CD14-positive monocyte (primary cell): Measurements from ENCODE around the gene KREMEN1. TPM values are rescaled to one million over a fixed set of nuclear protein-coding genes. Genes with fewer than 3 reads are reported as not detected.

Experiments
- DNase-seq, 3 donors: peaks; one replicate each; pipeline ENCODE4 v3.0.0-alpha.2; 2011 to 2022
- H2AFZ ChIP-seq: 2 replicates; pipeline ENCODE4 v1.6.0; 2012; ENCODE audit warnings: mild to moderate bottlenecking, low read depth, low read length, inconsistent platforms; ENCODE audit not compliant: insufficient read depth, poor library complexity, severe bottlenecking
- H3K27ac ChIP-seq, 2 donors: 1 replicate in 1 of 2; 2 replicates in 1 of 2; pipeline ENCODE4 v1.5.1; 2012 to 2013; ENCODE audit warnings: low read length in 2 of 2, control low read depth in 1 of 2, inconsistent platforms in 1 of 2, low read depth in 1 of 2, mild to moderate bottlenecking in 1 of 2
- H3K27me3 ChIP-seq, 2 donors: one replicate each; pipeline versions ENCODE4 v1.6.0 to v1.6.1; 2011 to 2013; ENCODE audit warnings: low read length in 2 of 2; ENCODE audit not compliant: control insufficient read depth in 2 of 2, insufficient read depth in 2 of 2
- H3K36me3 ChIP-seq, 2 donors: replicated peaks in 1 of 2; 1 replicate in 1 of 2; 2 replicates in 1 of 2; pipeline versions ENCODE4 v1.5.1 to v1.6.1; 2012 to 2013; ENCODE audit warnings: low read length in 2 of 2, control low read depth in 1 of 2, inconsistent platforms in 1 of 2, mild to moderate bottlenecking in 1 of 2; ENCODE audit not compliant: insufficient read depth in 2 of 2, control insufficient read depth in 1 of 2
- H3K4me1 ChIP-seq, 2 donors: 1 replicate in 1 of 2; 2 replicates in 1 of 2; pipeline versions ENCODE4 v1.5.1 to v1.6.1; 2012 to 2013; ENCODE audit warnings: low read length in 2 of 2, control low read depth in 1 of 2, inconsistent platforms in 1 of 2, mild to moderate bottlenecking in 1 of 2, moderate library complexity in 1 of 2; ENCODE audit not compliant: insufficient read depth in 2 of 2, control insufficient read depth in 1 of 2
- H3K4me2 ChIP-seq: replicated peaks from 2 replicates; pipeline ENCODE3; 2012; ENCODE audit warnings: low read length, moderate library complexity, mild to moderate bottlenecking; ENCODE audit not compliant: poor library complexity, severe bottlenecking; ENCODE audit errors: extremely low read depth
- H3K4me3 ChIP-seq, 3 experiments: fragments of 200-600 bp in 1 of 3; sonication (generic) in 1 of 3; replicated peaks in 1 of 3; 1 replicate in 2 of 3; 2 replicates in 1 of 3; pipeline ENCODE4 v1.5.1; 2011 to 2013; ENCODE audit warnings: low read length in 3 of 3, mild to moderate bottlenecking in 3 of 3, control low read depth in 2 of 3, low read depth in 2 of 3, inconsistent platforms in 1 of 3, moderate library complexity in 1 of 3
- H3K79me2 ChIP-seq: 2 replicates; pipeline ENCODE4 v1.6.0; 2012; ENCODE audit warnings: mild to moderate bottlenecking, control low read depth, inconsistent platforms, low read length, moderate library complexity; ENCODE audit not compliant: insufficient read depth
- H3K9ac ChIP-seq: 2 replicates; pipeline ENCODE4 v1.6.0; 2017; ENCODE audit warnings: low read length, mild to moderate bottlenecking; ENCODE audit not compliant: insufficient read depth, poor library complexity, severe bottlenecking
- H3K9me3 ChIP-seq, 2 donors: replicated peaks in 1 of 2; 1 replicate in 1 of 2; 2 replicates in 1 of 2; pipeline versions ENCODE4 v1.5.1 to v1.6.1; 2012 to 2013; ENCODE audit warnings: low read length in 2 of 2, control low read depth in 1 of 2; ENCODE audit not compliant: control insufficient read depth in 1 of 2, insufficient read depth in 1 of 2
- H4K20me1 ChIP-seq: 2 replicates; pipeline ENCODE4 v1.6.0; 2012; ENCODE audit warnings: mild to moderate bottlenecking, low read length, control low read depth, moderate library complexity; ENCODE audit not compliant: insufficient read depth
- H3K27ac Mint-ChIP-seq, 7 donors: one replicate each; pipeline ENCODE4 v1.8.0; 2020; ENCODE audit warnings: mild to moderate bottlenecking in 7 of 7, mixed read lengths in 7 of 7, moderate library complexity in 6 of 7, inconsistent platforms in 2 of 7
- H3K27me3 Mint-ChIP-seq, 3 donors: one replicate each; pipeline ENCODE4 v1.8.0; 2021 to 2022; ENCODE audit warnings: low read depth in 3 of 3, mild to moderate bottlenecking in 3 of 3, mixed read lengths in 3 of 3, moderate library complexity in 3 of 3, inconsistent platforms in 1 of 3
- H3K36me3 Mint-ChIP-seq, 2 donors: one replicate each; pipeline ENCODE4 v1.8.0; 2020; ENCODE audit warnings: mixed read lengths in 2 of 2, inconsistent platforms in 1 of 2, mild to moderate bottlenecking in 1 of 2
- H3K4me1 Mint-ChIP-seq: one replicate; pipeline ENCODE4 v1.8.0; 2020; ENCODE audit warnings: mild to moderate bottlenecking, mixed read lengths
- H3K4me3 Mint-ChIP-seq, 2 donors: one replicate each; pipeline ENCODE4 v1.8.0; 2020; ENCODE audit warnings: mild to moderate bottlenecking in 2 of 2, mixed read lengths in 2 of 2, moderate library complexity in 1 of 2
- H3K9me3 Mint-ChIP-seq, 7 donors: one replicate each; pipeline ENCODE4 v1.8.0; 2020 to 2022; ENCODE audit warnings: mixed read lengths in 7 of 7, mild to moderate bottlenecking in 6 of 7, moderate library complexity in 6 of 7, inconsistent platforms in 2 of 7
- WGBS: methylation state at CpG from one replicate; pipeline ENCODE4 v1.1.5; 2013; ENCODE audit warnings: missing lambda C conversion rate; ENCODE audit not compliant: insufficient coverage; 5-methylcytosine and 5-hydroxymethylcytosine counted together
- intact Hi-C, 2 donors: fragments of 100-400 bp; cut with micrococcal nuclease; formaldehyde crosslinking; loops; one replicate each; pipeline versions ENCODE4 v1.15.0 to v1.15.1; 2023
- polyA plus RNA-seq, 3 donors: library from polyadenylated mRNA; depleted of rRNA in 1 of 3; unstranded in 2 of 3; stranded (reverse) in 1 of 3; fragments of 300-500 nt in 2 of 3; fragments of >200 nt in 1 of 3; fragmentation: Illumina TruSeq in 2 of 3; gene quantifications; 1 replicate in 2 of 3; 2 replicates in 1 of 3; pipeline ENCODE4 v1.2.3, GENCODE V29; 2012 to 2021
- TF ChIP-seq, protein P1 (sequence below): fragments of 200-600 bp; IDR thresholded peaks from one replicate; pipeline ENCODE4 v1.8.0; 2022; ENCODE audit warnings: antibody characterized with exemption, mild to moderate bottlenecking

The KREMEN1 gene
- polyA plus RNA-seq, 3 donors: 0.47 to 1.6 (median 0.69) TPM

DNA sequence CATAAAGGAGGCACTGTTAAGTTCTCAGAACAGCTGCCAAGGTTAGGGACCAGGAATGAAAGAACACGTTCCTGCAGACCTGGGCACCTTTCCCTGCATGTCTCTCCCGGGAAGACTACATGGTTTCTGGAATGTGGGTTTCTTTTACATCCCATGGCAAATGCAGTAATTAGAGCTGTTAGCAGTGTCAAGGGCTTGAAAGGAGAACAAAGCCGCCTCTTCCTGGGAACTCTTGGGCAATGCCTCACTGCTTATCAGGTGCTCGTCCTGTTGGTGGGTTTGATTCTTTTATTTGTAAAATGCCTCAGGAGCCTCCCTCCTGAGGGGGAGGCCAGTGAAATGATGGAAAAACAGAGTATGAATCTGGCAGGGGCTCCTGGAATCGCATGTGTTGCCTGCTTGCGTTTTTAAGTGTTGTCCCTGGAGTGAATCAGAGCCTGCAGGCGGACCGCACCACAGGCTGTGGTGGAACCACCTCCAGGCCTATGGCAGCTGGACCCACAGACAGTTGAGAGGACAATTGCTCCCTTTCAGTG is 10.5 kb upstream of the KREMEN1 start:
- no peaks in the 10 kb centered on the region for H3K36me3 Mint-ChIP-seq
- H3K27ac Mint-ChIP-seq: peak overlapping the region in 1 of 7 donors; percentile 21
- no peak for DNase-seq
- peaks cover 0 to 3% (median 0%) of the 10 kb centered on the region in 7 donors for H3K9me3 Mint-ChIP-seq
- Histone ChIP-seq H3K9ac (no peak overlapping the region), H2AFZ (no peak overlapping the region), H4K20me1 (no peaks in the 10 kb centered on the region), H3K9me3 (no peaks in the 10 kb centered on the region), H3K4me2 (no peak overlapping the region), H3K27me3 (peaks cover 3 to 36% of the 10 kb centered on the region in 2 donors), H3K4me3 (no peak overlapping the region), H3K27ac (no peak overlapping the region), H3K36me3 (no peaks in the 10 kb centered on the region), H3K79me2 (no peaks in the 10 kb centered on the region), H3K4me1 (no peaks in the 10 kb centered on the region)
- intact Hi-C loops: no loop called here
- peak overlapping the region in 1 of 2 donors; percentile 9 for H3K4me3 Mint-ChIP-seq
- peaks cover 10% of the 10 kb centered on the region for H3K4me1 Mint-ChIP-seq
- peaks cover 38 to 62% (median 55%) of the 10 kb centered on the region in 3 donors for H3K27me3 Mint-ChIP-seq
- TF ChIP-seq, protein P1, sequence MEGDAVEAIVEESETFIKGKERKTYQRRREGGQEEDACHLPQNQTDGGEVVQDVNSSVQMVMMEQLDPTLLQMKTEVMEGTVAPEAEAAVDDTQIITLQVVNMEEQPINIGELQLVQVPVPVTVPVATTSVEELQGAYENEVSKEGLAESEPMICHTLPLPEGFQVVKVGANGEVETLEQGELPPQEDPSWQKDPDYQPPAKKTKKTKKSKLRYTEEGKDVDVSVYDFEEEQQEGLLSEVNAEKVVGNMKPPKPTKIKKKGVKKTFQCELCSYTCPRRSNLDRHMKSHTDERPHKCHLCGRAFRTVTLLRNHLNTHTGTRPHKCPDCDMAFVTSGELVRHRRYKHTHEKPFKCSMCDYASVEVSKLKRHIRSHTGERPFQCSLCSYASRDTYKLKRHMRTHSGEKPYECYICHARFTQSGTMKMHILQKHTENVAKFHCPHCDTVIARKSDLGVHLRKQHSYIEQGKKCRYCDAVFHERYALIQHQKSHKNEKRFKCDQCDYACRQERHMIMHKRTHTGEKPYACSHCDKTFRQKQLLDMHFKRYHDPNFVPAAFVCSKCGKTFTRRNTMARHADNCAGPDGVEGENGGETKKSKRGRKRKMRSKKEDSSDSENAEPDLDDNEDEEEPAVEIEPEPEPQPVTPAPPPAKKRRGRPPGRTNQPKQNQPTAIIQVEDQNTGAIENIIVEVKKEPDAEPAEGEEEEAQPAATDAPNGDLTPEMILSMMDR: no peak
- WGBS: 80% methylated on average over 6 of the region's 8 CpGs

DNA sequence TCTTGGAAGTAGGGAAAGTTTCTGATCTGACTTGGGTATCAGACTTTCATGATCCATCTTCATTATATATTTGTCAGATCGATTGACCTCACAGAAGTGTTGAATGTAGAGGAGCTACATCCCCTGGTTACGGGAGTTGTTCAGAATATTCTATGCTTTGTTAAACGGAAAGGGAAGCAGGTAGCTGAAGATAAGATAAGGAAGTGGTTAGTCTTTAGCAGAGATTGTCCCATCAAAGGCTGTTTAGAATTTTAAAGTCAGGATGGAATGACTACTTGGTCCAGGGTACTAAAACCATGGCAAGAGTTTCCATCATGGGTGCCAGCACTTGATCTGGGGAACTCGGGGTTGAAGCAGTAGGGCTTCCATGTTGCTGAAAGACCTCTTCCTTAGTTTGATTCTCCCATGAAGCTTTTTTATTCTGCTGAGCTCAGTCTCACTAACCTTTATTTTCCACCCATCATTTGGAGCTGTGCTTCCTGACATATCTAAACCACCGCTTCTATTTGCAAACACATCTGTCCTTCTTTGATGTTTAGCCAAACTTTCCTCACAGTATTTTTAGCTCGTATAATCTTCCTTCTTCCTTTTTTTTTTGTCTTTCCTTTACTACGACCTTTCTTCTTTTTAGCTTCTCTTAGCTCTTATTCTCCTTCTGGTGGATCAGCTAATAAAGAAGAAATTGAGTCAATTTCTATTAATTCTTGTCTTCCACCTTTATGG is 7.2 kb upstream of the KREMEN1 start:
- peaks cover 59 to 78% (median 76%) of the 10 kb centered on the region in 3 donors for H3K27me3 Mint-ChIP-seq
- H3K4me2 ChIP-seq: no peak overlapping the region
- H3K27me3 ChIP-seq: peaks cover 20 to 57% of the 10 kb centered on the region in 2 donors
- H3K9ac ChIP-seq: no peak overlapping the region
- no peak overlapping the region for H3K27ac ChIP-seq
- H3K4me1 Mint-ChIP-seq: peaks cover 7% of the 10 kb centered on the region
- no peaks in the 10 kb centered on the region for H3K79me2 ChIP-seq
- no peak overlapping the region for H2AFZ ChIP-seq
- TF ChIP-seq, protein P1: no peak
- H4K20me1 ChIP-seq: no peaks in the 10 kb centered on the region
- H3K4me3 Mint-ChIP-seq: peak overlapping the region in 1 of 2 donors; percentile 58
- peaks cover 0 to 3% (median 2%) of the 10 kb centered on the region in 7 donors for H3K9me3 Mint-ChIP-seq
- peaks cover 0 to under 1% of the 10 kb centered on the region in 2 donors for H3K36me3 Mint-ChIP-seq
- DNase-seq: no peak
- H3K4me3 ChIP-seq: no peak overlapping the region
- no peaks in the 10 kb centered on the region for H3K9me3 ChIP-seq
- intact Hi-C loops: no loop called here
- no peaks in the 10 kb centered on the region for H3K4me1 ChIP-seq
- no peak overlapping the region for H3K27ac Mint-ChIP-seq
- no peaks in the 10 kb centered on the region for H3K36me3 ChIP-seq
- 20% methylated on average over 5 of the region's 7 CpGs for WGBS
